Epithelial cell of proximal tubule (primary cell): Measurements from ENCODE around the gene C1QTNF8. TPM values are rescaled to one million over a fixed set of nuclear protein-coding genes. Genes with fewer than 3 reads are reported as not detected.

ENCODE experiments used
- DNase-seq: peaks from one replicate; pipeline ENCODE4 v3.0.0-alpha.2; 2011; ENCODE audit warnings: low read depth
- H3K4me3 ChIP-seq: 2 replicates; pipeline ENCODE4 v1.5.1; 2011; ENCODE audit warnings: low read depth, mild to moderate bottlenecking, low read length
- total RNA-seq: library from RNA; depleted of rRNA; stranded (reverse); fragments of >200 nt; gene quantifications from 2 replicates; pipeline ENCODE4 v1.2.3, GENCODE V29; 2015
- TF ChIP-seq, protein P1 (sequence below): conservative IDR thresholded peaks from 2 replicates; pipeline ENCODE4 v1.5.1; 2012; ENCODE audit warnings: low read depth, mild to moderate bottlenecking, low read length

Gene C1QTNF8
- total RNA-seq, 1 donor from 2014 or later = not detected

GRCh38 chr16:1127101-1127500, 31.1 kb upstream of the C1QTNF8 start:
- no peak overlapping the region for H3K4me3 ChIP-seq
- no peak for DNase-seq
- TF ChIP-seq, protein P1, sequence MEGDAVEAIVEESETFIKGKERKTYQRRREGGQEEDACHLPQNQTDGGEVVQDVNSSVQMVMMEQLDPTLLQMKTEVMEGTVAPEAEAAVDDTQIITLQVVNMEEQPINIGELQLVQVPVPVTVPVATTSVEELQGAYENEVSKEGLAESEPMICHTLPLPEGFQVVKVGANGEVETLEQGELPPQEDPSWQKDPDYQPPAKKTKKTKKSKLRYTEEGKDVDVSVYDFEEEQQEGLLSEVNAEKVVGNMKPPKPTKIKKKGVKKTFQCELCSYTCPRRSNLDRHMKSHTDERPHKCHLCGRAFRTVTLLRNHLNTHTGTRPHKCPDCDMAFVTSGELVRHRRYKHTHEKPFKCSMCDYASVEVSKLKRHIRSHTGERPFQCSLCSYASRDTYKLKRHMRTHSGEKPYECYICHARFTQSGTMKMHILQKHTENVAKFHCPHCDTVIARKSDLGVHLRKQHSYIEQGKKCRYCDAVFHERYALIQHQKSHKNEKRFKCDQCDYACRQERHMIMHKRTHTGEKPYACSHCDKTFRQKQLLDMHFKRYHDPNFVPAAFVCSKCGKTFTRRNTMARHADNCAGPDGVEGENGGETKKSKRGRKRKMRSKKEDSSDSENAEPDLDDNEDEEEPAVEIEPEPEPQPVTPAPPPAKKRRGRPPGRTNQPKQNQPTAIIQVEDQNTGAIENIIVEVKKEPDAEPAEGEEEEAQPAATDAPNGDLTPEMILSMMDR = no peak

- no peak for DNase-seq
- TF ChIP-seq, protein P1 = no peak
- no peak overlapping the region for H3K4me3 ChIP-seq
Observed at GRCh38 chr16:1126586-1126985, 30.5 kb upstream of the C1QTNF8 start.

DNA sequence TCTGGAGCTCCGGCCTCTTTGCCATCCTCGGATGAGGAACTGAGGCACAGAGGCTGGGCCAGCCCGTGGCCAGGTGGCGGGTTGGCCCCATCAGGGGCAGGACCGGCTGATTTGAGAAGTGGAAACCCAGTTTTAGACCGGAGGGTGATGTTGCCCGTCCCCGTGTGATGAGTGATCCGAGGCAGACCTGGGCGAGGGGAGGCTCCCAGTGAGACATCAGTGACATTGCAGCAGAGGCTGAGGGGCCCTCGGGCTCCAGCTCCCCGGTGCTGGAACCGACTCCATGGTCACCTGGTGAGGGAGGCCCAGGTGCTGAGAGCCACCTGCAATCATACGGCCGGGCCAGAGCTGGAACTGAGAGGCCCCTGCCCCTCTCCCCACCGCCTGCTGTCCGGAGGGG, 30.0 kb upstream of the C1QTNF8 start:
- no peak for DNase-seq
- no peak overlapping the region for H3K4me3 ChIP-seq
- TF ChIP-seq, protein P1 = no peak

- DNase-seq = no peak
- TF ChIP-seq, protein P1 = no peak
- no peak overlapping the region for H3K4me3 ChIP-seq
Observed at GRCh38 chr16:1125471-1125870, 29.4 kb upstream of the C1QTNF8 start.

DNA sequence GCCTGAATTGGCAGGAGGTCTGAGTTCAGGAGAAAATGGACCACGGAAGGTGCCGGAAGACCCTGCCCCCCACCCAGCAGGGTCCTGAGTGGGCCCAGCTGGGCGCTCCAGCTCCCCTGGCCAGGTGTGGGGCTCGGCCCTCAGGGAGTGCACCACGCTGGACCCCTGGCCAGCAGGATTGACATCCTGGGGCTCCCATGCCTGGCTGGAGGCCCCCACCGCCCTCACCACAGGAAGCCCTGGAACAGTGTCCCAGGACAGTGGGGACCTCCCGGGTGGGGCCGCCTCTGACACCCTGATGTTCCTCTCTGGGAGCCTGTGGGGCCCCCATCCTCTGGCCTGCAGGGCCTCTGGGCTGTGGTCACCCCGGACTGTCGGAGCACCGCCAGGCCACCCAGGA, 28.8 kb upstream of the C1QTNF8 start:
- H3K4me3 ChIP-seq = no peak overlapping the region
- no peak for DNase-seq
- TF ChIP-seq, protein P1 = no peak

GRCh38 chr16:1124291-1124690, 28.2 kb upstream of the C1QTNF8 start:
- no peak overlapping the region for H3K4me3 ChIP-seq
- TF ChIP-seq, protein P1 = no peak
- DNase-seq = no peak

DNA sequence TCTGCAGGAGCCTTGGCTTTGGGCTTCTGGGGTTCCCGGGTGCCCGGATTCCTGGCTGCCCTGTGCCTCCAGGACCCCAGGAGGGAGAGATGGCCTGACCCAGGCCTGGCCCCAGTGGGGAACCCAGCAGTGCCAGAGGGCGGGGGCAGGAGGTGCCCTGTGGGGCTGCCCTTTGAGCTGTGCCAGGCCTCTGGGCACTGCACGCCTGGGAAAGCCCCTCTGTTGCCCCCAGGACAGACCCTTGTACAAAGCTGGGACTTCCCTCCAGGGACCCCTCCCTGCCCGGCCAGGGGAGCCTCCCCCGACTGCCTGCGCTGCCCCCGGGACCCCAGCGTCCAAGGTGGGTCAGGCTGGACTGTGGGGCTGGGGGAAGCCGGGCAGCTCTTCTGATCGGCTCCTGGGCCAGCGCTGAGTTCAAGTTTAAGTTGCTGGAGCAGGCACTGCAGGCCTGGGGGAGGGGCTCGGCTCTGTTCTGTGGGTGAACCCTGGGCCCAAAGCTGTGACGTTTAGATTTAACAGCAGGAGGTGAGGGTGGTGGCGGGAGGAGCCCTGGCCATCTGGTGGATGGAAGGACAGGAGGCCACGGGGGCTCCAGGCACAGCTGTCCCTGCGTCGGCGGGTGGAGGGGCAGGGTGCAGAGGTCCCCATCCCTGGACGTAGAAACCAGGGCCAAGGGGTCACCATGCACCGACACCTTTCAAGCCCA, 27.6 kb upstream of the C1QTNF8 start:
- no peak overlapping the region for H3K4me3 ChIP-seq
- TF ChIP-seq, protein P1 = no peak
- no peak for DNase-seq
